Central memory CD4-positive, alpha-beta T cell (primary cell): ENCODE measurements around the gene PLXNB3.
"Not testable (repeated sequence)": the region's sequence is repeated elsewhere in the genome, so short reads cannot be mapped to it uniquely, and the experiment has no call there.

Experiments used
- DNase-seq: peaks from one replicate; pipeline ENCODE4 v3.0.0; 2022

The PLXNB3 gene

GRCh38 chrX:153733651-153734240, 30.3 kb upstream of the PLXNB3 start:
- DNase-seq: no peak

DNA sequence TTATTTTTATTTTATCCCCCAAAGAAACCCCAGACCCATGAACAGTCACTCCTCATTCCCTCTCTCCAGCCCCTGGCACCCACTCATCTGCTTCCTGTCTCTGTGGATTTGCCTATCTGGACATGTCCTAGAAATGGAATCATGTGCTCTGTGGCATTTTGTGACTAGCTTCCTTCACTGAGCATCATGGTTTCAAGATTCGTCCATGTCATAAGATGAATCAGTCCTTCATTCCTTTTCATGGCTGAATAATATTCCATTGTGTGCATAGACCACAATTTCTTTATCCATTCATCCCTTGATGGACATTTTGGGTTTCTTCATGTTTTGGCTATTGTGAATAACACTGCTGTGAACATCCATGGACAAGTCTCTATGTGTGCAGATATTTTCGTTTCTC, 29.2 kb upstream of the PLXNB3 start:
- DNase-seq: no peak

GRCh38 chrX:153735274-153735673, 28.8 kb upstream of the PLXNB3 start:
- DNase-seq: peak; percentile 34

DNA sequence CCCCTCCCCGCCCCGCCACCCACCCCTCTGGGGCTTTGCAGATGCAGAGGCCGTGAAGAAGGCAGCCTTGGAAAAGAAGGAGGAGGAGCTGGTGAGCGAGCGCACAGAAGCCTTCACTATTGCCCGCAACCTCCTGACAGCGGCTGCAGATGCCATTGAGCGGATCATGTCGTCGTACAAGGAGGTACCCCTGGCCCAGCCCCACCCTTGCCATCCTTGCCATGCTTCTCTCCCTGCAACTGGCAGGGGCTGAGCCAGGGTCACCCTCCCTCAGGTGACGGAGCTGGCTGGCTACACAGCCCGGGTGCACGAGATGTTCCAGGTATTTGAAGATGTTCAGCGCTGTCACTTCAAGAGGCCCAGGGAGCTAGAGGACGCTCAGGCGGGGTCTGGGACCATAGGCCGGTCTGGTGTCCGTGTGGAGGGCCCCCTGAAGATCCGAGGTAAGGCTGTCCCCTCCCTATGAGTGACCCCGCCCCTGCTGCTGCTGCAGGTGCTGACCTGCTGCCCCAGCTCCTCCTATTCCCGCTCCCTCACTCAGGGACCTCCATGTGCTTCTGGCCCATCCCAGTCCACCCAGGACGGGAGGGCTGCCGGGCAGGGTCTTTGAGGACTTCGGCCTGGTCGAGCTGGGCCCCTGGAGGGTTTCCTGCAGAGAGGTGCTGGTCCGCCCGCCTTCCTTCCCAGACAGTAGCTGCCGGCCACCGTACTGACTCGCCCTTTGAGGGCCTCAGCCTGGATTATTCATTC, 27.8 kb upstream of the PLXNB3 start:
- no peak for DNase-seq

GRCh38 chrX:153736871-153737441, 27.1 kb upstream of the PLXNB3 start:
- no peak for DNase-seq

DNA sequence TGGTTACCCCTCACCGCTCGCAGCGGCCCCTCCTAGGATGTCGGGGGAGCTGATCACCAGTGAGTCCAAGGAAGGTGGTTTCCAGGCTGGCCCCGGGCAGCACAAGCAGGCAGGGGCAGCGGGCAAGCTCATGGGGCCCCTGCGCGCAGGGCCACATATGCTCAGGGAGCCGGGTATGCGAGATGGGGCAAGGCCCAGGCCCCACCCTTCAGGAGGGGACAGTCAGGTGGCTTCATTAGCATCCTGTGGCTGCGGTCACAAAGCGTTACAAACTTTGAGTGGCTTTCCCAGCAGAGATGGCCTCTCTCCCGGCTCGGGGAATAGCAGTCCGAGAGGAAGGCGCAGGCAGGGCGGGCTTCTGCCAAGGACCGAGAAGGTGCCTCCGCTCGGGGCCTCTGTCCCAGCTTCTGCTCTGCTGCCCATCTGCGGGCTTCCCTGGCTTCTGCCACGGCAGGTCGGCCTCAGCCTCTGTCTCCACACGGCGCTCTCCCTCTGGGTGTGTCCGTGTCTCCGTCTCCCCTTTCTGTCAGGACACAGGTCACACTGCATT, 25.9 kb upstream of the PLXNB3 start:
- no peak for DNase-seq

DNA sequence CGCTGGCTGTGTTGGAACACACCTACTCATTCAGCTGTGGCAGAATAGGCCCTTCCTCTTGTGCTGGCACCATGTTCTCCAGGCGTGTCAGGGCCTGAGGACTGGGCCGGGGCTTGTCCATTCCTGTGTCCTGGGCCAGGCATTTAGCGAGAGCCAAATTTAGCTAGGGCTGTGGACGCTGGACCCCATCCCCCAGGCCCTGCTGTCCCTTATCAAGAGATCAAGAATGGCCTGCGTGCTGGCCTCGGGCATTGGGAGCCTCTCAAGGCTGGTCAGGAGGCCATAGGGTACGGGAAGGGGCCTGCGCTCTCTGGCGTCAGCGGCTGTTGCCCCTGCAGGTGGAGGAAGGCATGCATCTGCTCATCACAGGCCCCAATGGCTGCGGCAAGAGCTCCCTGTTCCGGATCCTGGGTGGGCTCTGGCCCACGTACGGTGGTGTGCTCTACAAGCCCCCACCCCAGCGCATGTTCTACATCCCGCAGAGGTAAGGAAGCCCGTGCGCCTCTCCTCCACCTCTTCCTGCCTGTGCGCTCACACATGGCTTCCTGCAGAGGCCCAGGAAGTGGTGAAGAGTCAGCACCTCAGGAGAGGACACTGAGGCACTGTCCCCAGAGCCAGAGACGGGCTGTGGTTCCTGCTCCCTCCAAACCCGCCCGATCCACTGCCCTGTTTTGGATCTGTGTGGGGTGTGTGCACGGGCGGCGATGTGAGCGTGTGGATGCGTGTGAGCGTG, 24.1 kb upstream of the PLXNB3 start:
- DNase-seq: no peak

- DNase-seq: no peak
These were observed 23.3 kb upstream of the PLXNB3 start for GRCh38 chrX:153740631-153741222.

- no peak for DNase-seq
These were observed 22.6 kb upstream of the PLXNB3 start for GRCh38 chrX:153741446-153741845.

DNA sequence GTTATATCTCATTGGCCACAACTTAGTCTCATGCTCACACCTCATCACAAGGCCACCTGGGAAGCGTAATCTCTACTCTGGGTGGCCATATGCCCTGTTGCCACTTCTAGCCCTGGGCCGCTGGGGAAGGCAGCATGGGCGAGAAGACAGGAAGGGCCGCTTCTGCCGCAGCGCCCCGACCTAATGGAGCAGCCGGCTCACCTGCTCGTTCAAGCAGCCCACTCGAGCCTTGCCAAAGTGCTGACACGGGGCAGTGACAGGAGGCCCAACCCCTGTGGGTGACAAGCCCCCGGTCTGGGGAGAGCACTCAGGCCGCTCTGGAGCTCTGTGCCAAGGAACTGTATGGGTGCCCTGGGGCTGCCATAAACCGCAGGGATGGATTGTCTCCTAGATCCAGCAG, 21.9 kb upstream of the PLXNB3 start:
- not testable (repeated sequence) for DNase-seq

GRCh38 chrX:153742796-153743467, 21.1 kb upstream of the PLXNB3 start:
- not testable (repeated sequence) for DNase-seq

GRCh38 chrX:153743468-153744209, 20.4 kb upstream of the PLXNB3 start:
- not testable (repeated sequence) for DNase-seq

DNA sequence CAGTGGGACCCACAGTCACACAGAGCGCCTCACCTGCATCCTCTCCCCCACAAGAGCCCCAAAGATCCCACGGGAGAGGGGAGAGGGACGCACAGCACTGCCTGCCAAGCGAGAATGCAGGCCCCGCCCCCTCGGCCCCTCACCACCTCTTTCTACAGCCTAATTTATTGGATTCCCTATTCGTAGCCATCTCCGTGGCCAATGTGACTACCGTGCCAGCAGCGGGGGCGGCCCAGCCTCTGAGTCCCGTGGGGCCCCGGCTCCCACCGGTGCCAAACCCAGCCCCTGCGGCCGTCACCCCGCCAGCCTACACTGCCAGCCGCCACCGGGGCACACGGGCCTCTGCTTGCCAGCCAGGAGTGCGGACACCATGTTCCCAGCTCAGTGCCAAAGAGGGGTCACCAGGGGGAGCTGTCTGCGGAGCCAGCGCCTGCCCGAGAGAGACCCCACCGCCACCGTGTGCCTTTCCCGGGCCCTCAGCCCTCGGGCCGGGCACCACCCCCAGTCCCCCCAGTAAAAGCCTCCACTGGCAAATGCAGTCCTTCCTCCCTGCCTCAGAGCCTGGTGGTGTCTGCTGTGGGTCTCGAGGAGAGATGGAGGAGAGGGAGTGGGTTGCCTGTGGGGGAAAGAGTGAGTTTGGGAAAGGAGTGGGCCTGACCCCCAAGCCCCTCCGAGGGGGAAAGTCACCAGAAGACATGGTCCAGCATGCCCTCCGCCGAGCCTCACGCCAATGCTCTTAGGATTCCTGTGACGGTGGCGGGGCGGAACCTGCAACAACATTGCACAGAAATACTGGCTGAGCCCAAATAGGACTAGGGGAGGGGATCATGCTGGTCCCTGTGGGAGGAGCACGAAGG, 19.6 kb upstream of the PLXNB3 start:
- no peak for DNase-seq

DNA sequence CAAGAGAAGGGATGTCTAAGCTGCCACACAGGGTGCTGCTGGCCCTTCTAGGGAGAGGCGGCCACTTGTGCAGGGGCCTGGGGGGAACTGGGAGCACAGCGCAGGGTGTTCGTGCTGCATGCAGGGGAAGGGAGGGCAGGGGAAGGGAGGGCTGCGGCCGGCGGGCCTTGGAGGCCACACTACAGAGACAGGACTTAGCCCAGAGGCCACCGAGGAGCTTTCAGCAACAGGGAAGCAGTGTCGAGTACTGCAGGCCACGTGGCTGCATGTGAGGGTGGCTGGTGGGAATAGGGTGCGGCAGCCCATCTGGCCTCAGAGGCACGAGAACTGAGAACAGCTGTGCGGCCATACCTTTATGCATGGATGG, 19.0 kb upstream of the PLXNB3 start:
- not testable (repeated sequence) for DNase-seq

DNA sequence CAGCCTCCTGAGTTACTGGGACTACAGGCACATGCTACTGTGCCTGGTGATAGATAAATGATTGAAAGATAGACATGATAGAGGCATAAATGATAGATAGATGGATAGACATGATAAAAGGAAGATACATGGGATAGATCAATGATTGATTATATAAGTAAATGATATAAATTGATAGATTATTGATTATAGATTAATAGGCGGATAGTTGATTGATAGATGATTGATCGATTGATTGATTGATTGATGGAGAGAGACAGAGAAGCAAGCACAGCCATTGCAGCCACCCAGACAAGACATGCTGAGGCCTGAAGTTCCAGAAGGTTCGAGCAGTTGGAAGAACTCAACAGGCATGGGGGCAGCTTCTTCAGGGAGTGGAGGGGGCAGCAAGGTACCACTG, 17.7 kb upstream of the PLXNB3 start:
- DNase-seq: no peak

GRCh38 chrX:153746991-153747390, 17.1 kb upstream of the PLXNB3 start:
- DNase-seq: not testable (repeated sequence)

GRCh38 chrX:153749017-153749416, 15.0 kb upstream of the PLXNB3 start:
- DNase-seq: not testable (repeated sequence)

GRCh38 chrX:153750127-153750774, 13.8 kb upstream of the PLXNB3 start:
- no peak for DNase-seq

- no peak for DNase-seq
These were observed 8.9 kb upstream of the PLXNB3 start for GRCh38 chrX:153755136-153755535.

GRCh38 chrX:153761863-153762262, 2.2 kb upstream of the PLXNB3 start:
- DNase-seq: no peak
